HepG2 (cell line): ENCODE measurements around the gene EHD1.

Source experiments
- ELK4 ChIP-seq: sonication (generic); formaldehyde crosslinking; IDR thresholded peaks from 2 replicates; pipeline ENCODE4 v1.9.0; 2021; ENCODE audit warnings: missing genetic modification reagents, borderline replicate concordance
- POLR2A ChIP-seq, 2 experiments: IDR thresholded peaks; 2 replicates each; pipeline ENCODE4 v1.6.1; 2011; ENCODE audit warnings: low read depth in 2 of 2, low read length in 2 of 2, mild to moderate bottlenecking in 1 of 2, moderate library complexity in 1 of 2; ENCODE audit not compliant: insufficient read depth in 1 of 2
- XBP1 ChIP-seq: sonication (generic); formaldehyde crosslinking; IDR thresholded peaks from 2 replicates; pipeline ENCODE4 v1.5.0; 2020; ENCODE audit warnings: missing genetic modification reagents
- ZNF12 ChIP-seq: sonication (generic); formaldehyde crosslinking; IDR thresholded peaks from 2 replicates; pipeline ENCODE4 v1.5.0; 2020; ENCODE audit warnings: missing genetic modification reagents
- ZNF350 ChIP-seq: sonication (generic); formaldehyde crosslinking; IDR thresholded peaks from 2 replicates; pipeline ENCODE4 v1.4.0; 2020; ENCODE audit warnings: mild to moderate bottlenecking, low read depth, missing genetic modification reagents, borderline replicate concordance
- ZNF549 ChIP-seq: sonication (generic); formaldehyde crosslinking; IDR thresholded peaks from 2 replicates; pipeline ENCODE4 v1.5.0; 2020; ENCODE audit warnings: missing genetic modification reagents
- ZNF644 ChIP-seq: IDR thresholded peaks from 2 replicates; pipeline ENCODE4 v1.6.1; 2016; ENCODE audit warnings: low read depth
- TF ChIP-seq, protein P1 (sequence below): sonication (generic); formaldehyde crosslinking; IDR thresholded peaks from 2 replicates; pipeline ENCODE4 v1.5.0; 2020; ENCODE audit warnings: mild to moderate bottlenecking, missing genetic modification reagents, moderate library complexity
- TF ChIP-seq, protein P2 (sequence below): IDR thresholded peaks from 2 replicates; pipeline ENCODE4 v1.6.1; 2016; ENCODE audit warnings: missing compliant biosample characterization, missing genetic modification reagents, borderline replicate concordance

DNA sequence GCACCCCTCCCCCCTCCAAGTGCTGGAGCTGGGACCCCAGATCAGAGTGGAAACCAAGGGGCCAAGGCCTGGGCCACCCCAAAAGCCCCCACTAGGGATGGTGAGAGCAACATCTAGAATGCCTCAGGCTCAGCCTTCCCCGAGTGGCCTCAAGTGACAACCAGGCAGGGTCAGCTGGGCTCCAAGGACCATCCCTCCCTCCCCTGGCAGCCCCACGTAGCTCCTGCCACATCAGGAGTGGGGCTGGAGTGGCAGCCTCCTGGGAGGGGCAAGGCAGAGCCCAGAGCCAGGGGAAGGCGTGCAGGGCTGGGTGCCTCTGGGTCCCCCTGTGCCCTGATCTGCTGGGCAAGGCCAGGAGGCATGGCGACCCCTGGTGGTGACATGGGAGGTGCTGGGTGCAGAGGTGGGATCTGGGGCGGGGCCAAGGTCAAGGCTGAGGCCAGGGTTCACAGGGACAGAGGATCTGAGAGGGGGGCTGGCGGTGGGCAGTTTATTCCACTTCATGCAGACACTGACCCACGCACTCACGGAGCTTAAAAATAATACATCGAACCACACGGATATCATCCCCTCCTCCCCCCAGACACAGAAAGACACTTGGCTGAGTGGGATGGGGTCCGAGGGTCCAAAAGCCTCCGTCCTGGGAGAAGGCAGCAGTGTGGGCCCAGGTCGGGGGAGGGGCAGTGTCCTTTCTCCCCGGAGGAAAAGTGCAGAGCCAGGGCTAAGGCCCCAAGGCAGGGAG lies 15.8 kb upstream of the EHD1 start:
- TF ChIP-seq ZNF549 (CRISPR knock-in tag): 0 out of 2 replicates have a peak, but pooled peaks have one; percentile 2
- no peak for TF ChIP-seq POLR2A (IDR thresholded peaks at IDR 0.05; ENCODE audit: insufficient read depth in 1 of 2, low read depth in 2 of 2, low read length in 2 of 2)
- TF ChIP-seq, protein P1, sequence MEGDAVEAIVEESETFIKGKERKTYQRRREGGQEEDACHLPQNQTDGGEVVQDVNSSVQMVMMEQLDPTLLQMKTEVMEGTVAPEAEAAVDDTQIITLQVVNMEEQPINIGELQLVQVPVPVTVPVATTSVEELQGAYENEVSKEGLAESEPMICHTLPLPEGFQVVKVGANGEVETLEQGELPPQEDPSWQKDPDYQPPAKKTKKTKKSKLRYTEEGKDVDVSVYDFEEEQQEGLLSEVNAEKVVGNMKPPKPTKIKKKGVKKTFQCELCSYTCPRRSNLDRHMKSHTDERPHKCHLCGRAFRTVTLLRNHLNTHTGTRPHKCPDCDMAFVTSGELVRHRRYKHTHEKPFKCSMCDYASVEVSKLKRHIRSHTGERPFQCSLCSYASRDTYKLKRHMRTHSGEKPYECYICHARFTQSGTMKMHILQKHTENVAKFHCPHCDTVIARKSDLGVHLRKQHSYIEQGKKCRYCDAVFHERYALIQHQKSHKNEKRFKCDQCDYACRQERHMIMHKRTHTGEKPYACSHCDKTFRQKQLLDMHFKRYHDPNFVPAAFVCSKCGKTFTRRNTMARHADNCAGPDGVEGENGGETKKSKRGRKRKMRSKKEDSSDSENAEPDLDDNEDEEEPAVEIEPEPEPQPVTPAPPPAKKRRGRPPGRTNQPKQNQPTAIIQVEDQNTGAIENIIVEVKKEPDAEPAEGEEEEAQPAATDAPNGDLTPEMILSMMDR (CRISPR knock-in tag): peak; percentile 99
- TF ChIP-seq XBP1: no peak
- no peak for TF ChIP-seq ZNF12 (CRISPR knock-in tag)
- TF ChIP-seq, protein P2, sequence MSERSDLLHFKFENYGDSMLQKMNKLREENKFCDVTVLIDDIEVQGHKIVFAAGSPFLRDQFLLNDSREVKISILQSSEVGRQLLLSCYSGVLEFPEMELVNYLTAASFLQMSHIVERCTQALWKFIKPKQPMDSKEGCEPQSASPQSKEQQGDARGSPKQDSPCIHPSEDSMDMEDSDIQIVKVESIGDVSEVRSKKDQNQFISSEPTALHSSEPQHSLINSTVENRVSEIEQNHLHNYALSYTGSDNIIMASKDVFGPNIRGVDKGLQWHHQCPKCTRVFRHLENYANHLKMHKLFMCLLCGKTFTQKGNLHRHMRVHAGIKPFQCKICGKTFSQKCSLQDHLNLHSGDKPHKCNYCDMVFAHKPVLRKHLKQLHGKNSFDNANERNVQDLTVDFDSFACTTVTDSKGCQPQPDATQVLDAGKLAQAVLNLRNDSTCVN: peak; percentile 43; the same call in 1 of the 2 replicates
- peak; percentile 87 for TF ChIP-seq ZNF350
- no peak for TF ChIP-seq ELK4 (CRISPR knock-in tag)
- TF ChIP-seq ZNF644 (CRISPR knock-in tag): no peak
